ENCODE data around the gene NKAPD1.

DNA sequence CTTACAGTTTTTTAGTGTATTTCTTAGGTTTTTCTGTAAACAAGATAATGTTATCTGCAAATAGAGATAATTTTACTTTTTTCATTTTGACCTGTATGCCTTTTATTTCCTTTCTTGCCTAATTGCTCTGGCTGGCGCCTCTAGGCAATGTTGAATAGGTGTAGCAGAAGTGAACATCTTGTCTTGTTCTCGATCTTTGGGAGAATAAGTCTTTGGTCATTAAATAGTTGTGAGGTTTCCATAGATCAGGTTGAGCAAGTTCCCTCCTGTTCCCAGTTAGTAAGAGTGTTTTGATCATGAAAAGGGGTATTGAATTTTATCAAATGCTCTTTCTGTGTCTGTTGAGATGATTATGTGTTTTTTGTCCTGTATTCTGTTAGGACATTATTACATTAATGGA, 24.3 kb upstream of the NKAPD1 start:
- TF ChIP-seq, protein P1, sequence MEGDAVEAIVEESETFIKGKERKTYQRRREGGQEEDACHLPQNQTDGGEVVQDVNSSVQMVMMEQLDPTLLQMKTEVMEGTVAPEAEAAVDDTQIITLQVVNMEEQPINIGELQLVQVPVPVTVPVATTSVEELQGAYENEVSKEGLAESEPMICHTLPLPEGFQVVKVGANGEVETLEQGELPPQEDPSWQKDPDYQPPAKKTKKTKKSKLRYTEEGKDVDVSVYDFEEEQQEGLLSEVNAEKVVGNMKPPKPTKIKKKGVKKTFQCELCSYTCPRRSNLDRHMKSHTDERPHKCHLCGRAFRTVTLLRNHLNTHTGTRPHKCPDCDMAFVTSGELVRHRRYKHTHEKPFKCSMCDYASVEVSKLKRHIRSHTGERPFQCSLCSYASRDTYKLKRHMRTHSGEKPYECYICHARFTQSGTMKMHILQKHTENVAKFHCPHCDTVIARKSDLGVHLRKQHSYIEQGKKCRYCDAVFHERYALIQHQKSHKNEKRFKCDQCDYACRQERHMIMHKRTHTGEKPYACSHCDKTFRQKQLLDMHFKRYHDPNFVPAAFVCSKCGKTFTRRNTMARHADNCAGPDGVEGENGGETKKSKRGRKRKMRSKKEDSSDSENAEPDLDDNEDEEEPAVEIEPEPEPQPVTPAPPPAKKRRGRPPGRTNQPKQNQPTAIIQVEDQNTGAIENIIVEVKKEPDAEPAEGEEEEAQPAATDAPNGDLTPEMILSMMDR (CRISPR knock-in tag; IDR thresholded peaks at IDR 0.05): no peak
- TF ChIP-seq POLR2AphosphoS5 (IDR thresholded peaks at IDR 0.05; ENCODE audit: low read depth, low read length) (no peak), ZNF776 (CRISPR knock-in tag; IDR thresholded peaks at IDR 0.05) (no peak), ZNF503 (CRISPR knock-in tag; IDR thresholded peaks at IDR 0.05) (no peak), PAXIP1 (CRISPR knock-in tag; conservative IDR thresholded peaks at IDR 0.05) (no peak), ZNF558 (CRISPR knock-in tag; IDR thresholded peaks at IDR 0.05; ENCODE audit: borderline replicate concordance) (no peak), ZNF878 (CRISPR knock-in tag; IDR thresholded peaks at IDR 0.05) (no peak), FUBP1 (CRISPR knock-in tag; IDR thresholded peaks at IDR 0.05; ENCODE audit: borderline replicate concordance) (no peak), HOXA3 (CRISPR knock-in tag; IDR thresholded peaks at IDR 0.05) (no peak), U2AF2 (IDR thresholded peaks at IDR 0.05; ENCODE audit: low read depth, low read length) (no peak)
- TF ChIP-seq, protein P2, sequence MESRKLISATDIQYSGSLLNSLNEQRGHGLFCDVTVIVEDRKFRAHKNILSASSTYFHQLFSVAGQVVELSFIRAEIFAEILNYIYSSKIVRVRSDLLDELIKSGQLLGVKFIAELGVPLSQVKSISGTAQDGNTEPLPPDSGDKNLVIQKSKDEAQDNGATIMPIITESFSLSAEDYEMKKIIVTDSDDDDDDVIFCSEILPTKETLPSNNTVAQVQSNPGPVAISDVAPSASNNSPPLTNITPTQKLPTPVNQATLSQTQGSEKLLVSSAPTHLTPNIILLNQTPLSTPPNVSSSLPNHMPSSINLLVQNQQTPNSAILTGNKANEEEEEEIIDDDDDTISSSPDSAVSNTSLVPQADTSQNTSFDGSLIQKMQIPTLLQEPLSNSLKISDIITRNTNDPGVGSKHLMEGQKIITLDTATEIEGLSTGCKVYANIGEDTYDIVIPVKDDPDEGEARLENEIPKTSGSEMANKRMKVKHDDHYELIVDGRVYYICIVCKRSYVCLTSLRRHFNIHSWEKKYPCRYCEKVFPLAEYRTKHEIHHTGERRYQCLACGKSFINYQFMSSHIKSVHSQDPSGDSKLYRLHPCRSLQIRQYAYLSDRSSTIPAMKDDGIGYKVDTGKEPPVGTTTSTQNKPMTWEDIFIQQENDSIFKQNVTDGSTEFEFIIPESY (CRISPR knock-in tag; IDR thresholded peaks at IDR 0.05): no peak
